Lower lobe of right lung (tissue), 2 donors: Measurements from ENCODE around the gene ZNF107. TPM values are rescaled to one million over a fixed set of nuclear protein-coding genes. Genes with fewer than 3 reads are reported as not detected.
A peak's percentile ranks its signal among the peaks of the same experiment; 100 is the strongest.

ENCODE experiments used
- ATAC-seq, 2 donors: fragments of 200-7000 bp; cut with Tn5 transposase; one replicate each; pipeline ENCODE4 v1.9.1; 2020 to 2022; ENCODE audit warnings: mild to moderate bottlenecking in 2 of 2, moderate library complexity in 2 of 2
- DNase-seq: peaks from one replicate; pipeline ENCODE4 v3.0.0-alpha.2; 2020
- H3K27ac ChIP-seq: fragments of 200-600 bp; one replicate; pipeline ENCODE4 v1.8.0; 2022
- H3K27me3 ChIP-seq: fragments of 200-600 bp; one replicate; pipeline ENCODE4 v1.8.0; 2022; ENCODE audit warnings: low read depth
- H3K36me3 ChIP-seq: fragments of 200-600 bp; one replicate; pipeline ENCODE4 v1.8.0; 2022; ENCODE audit warnings: mild to moderate bottlenecking
- H3K4me1 ChIP-seq: fragments of 200-600 bp; one replicate; pipeline ENCODE4 v1.8.0; 2022
- H3K4me3 ChIP-seq: fragments of 200-600 bp; one replicate; pipeline ENCODE4 v1.8.0; 2022; ENCODE audit warnings: mild to moderate bottlenecking
- H3K9me3 ChIP-seq: fragments of 200-600 bp; one replicate; pipeline ENCODE4 v1.8.0; 2022
- CTCF ChIP-seq: fragments of 200-600 bp; IDR thresholded peaks from one replicate; pipeline ENCODE4 v1.8.0; 2022; ENCODE audit warnings: antibody characterized with exemption, mild to moderate bottlenecking
- intact Hi-C: fragments of 100-400 bp; cut with DNase I; formaldehyde crosslinking; loops from one replicate; pipeline ENCODE4 v1.11.0; 2022
- total RNA-seq: library from RNA; stranded (reverse); fragmentation: NEBNext Ultra II Directional; extraction: Animal tissue kit (Norgen Biotek cat#: 25700); gene quantifications from one replicate; pipeline ENCODE4 v1.2.1, GENCODE V29; 2021
- donor health status: DM: no; HTN: yes; CAD: no; lungs with severe emphysema.

Gene ZNF107
- total RNA-seq, 1 donor from 2014 or later, result 4.3 TPM

GRCh38 chr7:64626083-64626469, 39.9 kb upstream of the ZNF107 start:
- DNase-seq (no peak), ATAC-seq (no peak)
- H3K27me3 ChIP-seq, result no peaks in the 10 kb centered on the region
- H3K4me3 ChIP-seq, result no peak overlapping the region
- no peaks in the 10 kb centered on the region for H3K36me3 ChIP-seq
- H3K4me1 ChIP-seq, result no peaks in the 10 kb centered on the region
- H3K9me3 ChIP-seq, result no peaks in the 10 kb centered on the region
- H3K27ac ChIP-seq, result no peak overlapping the region
- TF ChIP-seq CTCF, result no peak
- intact Hi-C loops, result no loop called here

- no peak for ATAC-seq
- no peaks in the 10 kb centered on the region for H3K36me3 ChIP-seq
- intact Hi-C loops, result no loop called here
- H3K9me3 ChIP-seq, result no peaks in the 10 kb centered on the region
- H3K4me3 ChIP-seq, result no peak overlapping the region
- no peak for DNase-seq
- no peaks in the 10 kb centered on the region for H3K4me1 ChIP-seq
- no peaks in the 10 kb centered on the region for H3K27me3 ChIP-seq
- H3K27ac ChIP-seq, result no peak overlapping the region
- no peak for TF ChIP-seq CTCF
These were observed 39.4 kb upstream of the ZNF107 start for GRCh38 chr7:64626557-64626956.

GRCh38 chr7:64628192-64628591, 37.7 kb upstream of the ZNF107 start:
- intact Hi-C loops, result no loop called here
- no peaks in the 10 kb centered on the region for H3K4me1 ChIP-seq
- H3K4me3 ChIP-seq, result no peak overlapping the region
- peak in 1 of 2 donors; percentile 37 for ATAC-seq
- no peaks in the 10 kb centered on the region for H3K27me3 ChIP-seq
- DNase-seq, result no peak
- no peaks in the 10 kb centered on the region for H3K9me3 ChIP-seq
- H3K36me3 ChIP-seq, result no peaks in the 10 kb centered on the region
- TF ChIP-seq CTCF, result no peak
- H3K27ac ChIP-seq, result no peak overlapping the region

GRCh38 chr7:64628721-64629120, 37.2 kb upstream of the ZNF107 start:
- Histone ChIP-seq H3K27ac (no peak overlapping the region), H3K27me3 (no peaks in the 10 kb centered on the region), H3K36me3 (no peaks in the 10 kb centered on the region), H3K4me3 (no peak overlapping the region), H3K9me3 (no peaks in the 10 kb centered on the region), H3K4me1 (no peaks in the 10 kb centered on the region)
- no peak for TF ChIP-seq CTCF
- DNase-seq (no peak), ATAC-seq (no peak)
- intact Hi-C loops, result no loop called here

GRCh38 chr7:64630496-64630895, 35.4 kb upstream of the ZNF107 start:
- H3K4me1 ChIP-seq, result no peaks in the 10 kb centered on the region
- no peak for ATAC-seq

More at GRCh38 chr7:64630496-64630895, 35.4 kb upstream of the ZNF107 start:
- Histone ChIP-seq H3K4me3 (no peak overlapping the region), H3K9me3 (no peaks in the 10 kb centered on the region), H3K27me3 (no peaks in the 10 kb centered on the region), H3K36me3 (no peaks in the 10 kb centered on the region), H3K27ac (no peak overlapping the region)
- DNase-seq, result no peak
- intact Hi-C loops, result no loop called here
- TF ChIP-seq CTCF, result peak; percentile 40
